HG02642 (cell line): Measurements from ENCODE around the gene ZNF284.
"Not testable (repeated sequence)": the region's sequence is repeated elsewhere in the genome, so short reads cannot be mapped to it uniquely, and the experiment has no call there.

ENCODE experiments used
- ATAC-seq: cut with Tn5 transposase; IDR thresholded peaks from one replicate; pipeline ENCODE4 v1.9.1; 2021; ENCODE audit warnings: mild to moderate bottlenecking; ENCODE audit not compliant: unreplicated experiment, poor library complexity

The ZNF284 gene

GRCh38 chr19:44109458-44109857, 37.5 kb downstream of the ZNF284 start:
- no peak for ATAC-seq

- ATAC-seq, result no peak
These were observed 40.0 kb downstream of the ZNF284 start for GRCh38 chr19:44111910-44112463.

- ATAC-seq, result no peak
These were observed 40.8 kb downstream of the ZNF284 start for GRCh38 chr19:44112802-44113137.

GRCh38 chr19:44113138-44113783, 41.3 kb downstream of the ZNF284 start, which contains the start of gene ZNF225:
ZNF225 (plus strand) TSS chr19:44113399; CDS start chr19:44115828, 2,429 bp downstream.
- peak; percentile 94 for ATAC-seq

GRCh38 chr19:44113784-44114390, 41.9 kb downstream of the ZNF284 start:
- ATAC-seq, result peak; percentile 22

GRCh38 chr19:44121162-44121561, 49.2 kb downstream of the ZNF284 start:
- not testable (repeated sequence) for ATAC-seq

GRCh38 chr19:44131955-44132354, 60.0 kb downstream of the ZNF284 start:
- no peak for ATAC-seq
